ENCODE data around the gene MPPED1. TPM values are rescaled to one million over a fixed set of nuclear protein-coding genes. Genes with fewer than 3 reads are reported as not detected.

Gene MPPED1
- polyA plus RNA-seq, 1 donor = 0.35 TPM

- no peak for DNase-seq (ENCODE audit: low read depth)
Measured at GRCh38 chr22:43497956-43498855, 86.4 kb downstream of the MPPED1 start.

DNA sequence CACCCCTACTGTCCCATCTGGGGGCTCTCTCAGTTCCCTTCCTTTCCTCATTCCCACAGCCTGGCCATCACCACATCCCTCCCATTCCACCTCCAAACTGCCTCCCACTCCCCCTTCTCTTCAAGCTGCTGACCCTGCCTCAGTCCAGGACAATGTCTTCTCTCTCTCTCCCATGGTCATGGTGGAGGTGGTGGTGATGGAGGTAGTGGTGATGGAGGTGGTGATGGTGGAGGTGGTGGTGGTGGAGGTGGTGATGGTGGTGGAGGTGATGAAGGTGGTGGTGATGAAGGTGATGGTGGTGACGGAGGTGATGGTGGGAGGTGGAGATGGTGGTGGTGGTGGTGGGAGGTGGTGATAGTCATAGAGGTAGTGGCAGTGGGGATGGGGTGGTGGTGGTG, 87.0 kb downstream of the MPPED1 start:
- DNase-seq (ENCODE audit: low read depth) = no peak

GRCh38 chr22:43500792-43501785, 89.3 kb downstream of the MPPED1 start:
- no peak for DNase-seq (ENCODE audit: low read depth)

GRCh38 chr22:43501878-43502277, 90.1 kb downstream of the MPPED1 start:
- no peak for DNase-seq (ENCODE audit: low read depth)

DNA sequence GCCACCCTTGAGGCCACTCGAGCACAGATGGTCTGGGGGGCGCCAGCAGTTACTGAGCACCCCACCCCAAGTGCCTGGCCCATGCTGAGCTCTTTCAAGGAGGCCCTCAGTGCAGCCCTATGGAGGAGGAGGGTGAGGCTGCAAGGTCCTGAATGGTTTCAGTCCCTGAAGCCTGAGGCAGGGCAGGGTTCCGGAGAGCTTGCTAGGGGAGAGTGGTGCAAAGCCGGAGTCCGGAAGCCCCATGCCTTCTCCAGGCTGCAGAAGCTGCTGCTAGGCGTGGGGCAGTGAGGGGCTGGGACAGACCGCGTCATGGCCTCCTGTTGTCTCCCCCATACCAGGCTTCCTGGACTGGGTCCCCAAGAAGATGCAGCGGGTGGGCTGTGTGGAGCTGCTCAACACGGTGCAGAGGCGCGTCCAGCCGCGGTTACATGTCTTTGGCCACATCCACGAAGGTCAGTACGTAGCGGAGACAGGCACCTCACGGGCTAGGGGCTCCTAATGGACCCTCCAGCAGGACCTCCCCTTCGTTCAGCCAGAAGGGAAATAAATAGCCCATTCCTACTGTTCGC, 90.6 kb downstream of the MPPED1 start:
- no peak for DNase-seq (ENCODE audit: low read depth)

- DNase-seq (ENCODE audit: low read depth) = no peak
Measured at GRCh38 chr22:43504068-43504467, 92.3 kb downstream of the MPPED1 start.

GRCh38 chr22:43504666-43505261, 93.0 kb downstream of the MPPED1 start:
- DNase-seq (ENCODE audit: low read depth) = no peak

- DNase-seq (ENCODE audit: low read depth) = no peak
Measured at GRCh38 chr22:43505423-43505822, 93.6 kb downstream of the MPPED1 start.

- DNase-seq (ENCODE audit: low read depth) = no peak
Measured at GRCh38 chr22:43505896-43506295, 94.1 kb downstream of the MPPED1 start.

DNA sequence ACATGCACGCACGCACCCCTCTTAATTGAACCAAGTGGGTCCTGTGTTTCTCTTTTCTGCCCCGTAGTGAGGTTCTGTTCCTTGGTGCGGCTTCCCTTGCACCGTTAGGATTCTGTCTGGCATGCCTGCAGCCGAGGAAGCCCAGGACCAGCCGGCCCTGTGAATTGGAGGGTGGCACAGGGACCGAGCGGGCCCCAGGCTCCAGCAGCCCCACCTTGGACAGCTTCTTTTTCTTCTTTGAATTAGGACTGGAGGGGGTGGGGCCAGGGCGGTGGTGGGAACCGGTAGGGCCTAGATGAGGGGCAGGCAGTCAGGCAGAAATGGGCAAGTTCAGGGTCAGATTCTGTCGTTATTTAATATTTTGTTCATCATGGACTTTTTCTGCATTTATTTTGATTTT, 94.7 kb downstream of the MPPED1 start:
- no peak for DNase-seq (ENCODE audit: low read depth)

DNA sequence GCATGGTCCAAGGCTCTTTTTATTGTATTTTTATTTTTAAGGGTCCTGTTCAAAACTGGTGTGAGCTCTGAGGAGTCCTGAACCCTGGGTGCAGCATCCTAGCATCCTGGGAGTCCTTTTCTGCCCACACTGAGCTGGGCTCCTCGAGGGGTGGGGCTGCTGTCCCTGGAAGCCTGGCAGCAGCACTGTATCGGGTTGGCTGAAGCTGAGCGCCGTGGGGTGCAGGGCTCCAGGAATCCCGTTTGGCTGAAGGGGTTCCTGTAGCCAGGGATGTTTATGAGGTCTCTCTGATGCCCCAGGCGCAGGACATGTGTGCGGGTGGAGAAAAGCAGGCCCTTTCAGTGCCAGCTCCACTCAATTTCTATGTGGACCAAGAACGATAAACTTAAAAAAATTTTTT, 95.4 kb downstream of the MPPED1 start:
- no peak for DNase-seq (ENCODE audit: low read depth)

DNA sequence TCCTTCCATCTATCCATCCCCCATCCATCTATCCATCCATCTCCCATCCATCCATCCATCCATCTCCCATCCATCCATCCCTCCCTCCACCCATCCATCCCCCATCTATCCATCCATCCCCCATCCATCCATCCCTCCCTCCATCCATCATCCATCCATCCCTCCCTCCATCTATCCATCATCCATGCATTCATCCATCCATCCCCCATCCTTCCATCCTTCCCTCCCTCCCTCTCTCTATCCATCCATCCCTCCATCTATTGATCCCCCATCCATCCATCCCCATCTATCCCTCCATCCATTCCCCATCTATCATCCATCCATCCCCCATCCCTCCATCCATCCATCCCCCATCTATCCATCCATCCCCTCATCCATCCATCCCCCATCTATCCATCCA, 96.7 kb downstream of the MPPED1 start:
- no peak for DNase-seq (ENCODE audit: low read depth)

DNA sequence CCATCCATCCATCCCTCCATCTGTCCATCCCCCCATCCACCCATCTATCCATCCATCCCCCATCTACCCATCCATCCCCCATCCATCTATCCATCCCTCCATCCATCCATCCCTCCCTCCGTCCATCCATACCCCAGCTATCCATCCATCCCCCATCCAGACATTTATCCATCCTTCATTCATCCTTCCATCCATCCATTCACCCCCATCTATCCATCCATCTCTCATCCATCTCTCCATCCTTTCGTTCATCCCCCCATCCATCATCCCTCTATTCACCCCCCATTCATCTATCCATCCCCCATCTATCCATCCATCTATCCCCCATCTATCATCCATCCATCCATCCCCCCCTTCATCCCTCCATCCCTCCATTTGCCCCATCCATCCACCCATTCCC, 97.5 kb downstream of the MPPED1 start:
- no peak for DNase-seq (ENCODE audit: low read depth)

DNA sequence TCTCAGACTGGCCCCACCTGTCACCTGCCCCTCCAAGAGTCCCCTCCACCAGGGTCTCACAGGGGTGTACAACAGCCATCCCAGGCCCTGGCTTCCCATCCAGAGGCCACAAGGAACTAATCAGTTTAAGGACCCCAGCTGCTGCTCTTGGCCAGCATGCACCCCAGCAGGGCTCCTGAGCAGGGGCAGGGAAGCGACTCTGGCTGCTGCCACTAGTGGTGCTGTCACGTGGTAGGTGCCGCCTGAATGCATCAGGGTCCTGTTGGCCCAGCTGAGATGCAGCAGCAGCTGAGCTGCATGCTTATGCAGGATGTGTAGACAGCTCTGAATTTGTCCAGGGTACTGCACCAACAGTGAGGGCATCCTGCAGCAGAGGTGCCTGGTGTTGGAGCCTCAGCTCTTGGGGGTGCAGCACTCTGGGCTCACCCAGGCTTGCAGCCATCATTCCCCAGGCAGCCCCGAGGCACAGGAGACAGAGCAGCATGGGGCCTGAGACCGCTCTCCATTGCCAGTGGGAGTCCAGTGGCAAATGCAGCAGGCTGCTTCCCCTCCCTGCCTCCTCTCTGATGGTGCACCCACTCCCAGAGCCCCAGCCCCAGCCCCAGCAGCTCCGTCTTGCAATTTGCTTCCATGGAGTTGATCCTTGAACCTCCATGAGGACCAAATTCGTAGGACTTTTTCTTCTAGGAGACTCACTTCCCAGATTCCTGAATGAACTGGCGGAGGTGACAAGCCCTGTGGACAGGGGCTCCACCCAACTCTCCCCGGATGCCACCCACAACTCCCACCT, 98.7 kb downstream of the MPPED1 start:
- DNase-seq (ENCODE audit: low read depth) = no peak

- no peak for DNase-seq (ENCODE audit: low read depth)
Measured at GRCh38 chr22:43511276-43511910, 99.6 kb downstream of the MPPED1 start.

DNA sequence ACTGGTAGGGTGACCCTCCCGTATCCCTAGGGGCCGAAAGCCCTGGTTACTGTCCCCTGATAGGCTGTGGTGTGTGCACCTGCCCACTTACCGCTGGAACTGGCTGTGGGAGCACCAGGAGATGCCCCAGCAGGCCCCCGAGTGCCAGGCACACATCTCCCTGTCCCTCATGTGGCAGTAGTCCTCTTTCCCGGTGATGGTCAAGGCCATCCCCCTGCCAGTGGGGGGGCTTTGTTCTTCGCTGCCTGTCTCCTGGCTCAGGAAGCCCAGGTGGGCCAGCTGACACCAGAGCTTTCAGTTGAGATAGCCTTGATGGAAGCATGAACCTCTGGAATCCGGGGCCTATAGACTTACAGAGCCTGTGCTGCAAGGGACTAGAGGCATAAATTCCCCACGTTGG, 100.5 kb downstream of the MPPED1 start:
- no peak for DNase-seq (ENCODE audit: low read depth)

DNA sequence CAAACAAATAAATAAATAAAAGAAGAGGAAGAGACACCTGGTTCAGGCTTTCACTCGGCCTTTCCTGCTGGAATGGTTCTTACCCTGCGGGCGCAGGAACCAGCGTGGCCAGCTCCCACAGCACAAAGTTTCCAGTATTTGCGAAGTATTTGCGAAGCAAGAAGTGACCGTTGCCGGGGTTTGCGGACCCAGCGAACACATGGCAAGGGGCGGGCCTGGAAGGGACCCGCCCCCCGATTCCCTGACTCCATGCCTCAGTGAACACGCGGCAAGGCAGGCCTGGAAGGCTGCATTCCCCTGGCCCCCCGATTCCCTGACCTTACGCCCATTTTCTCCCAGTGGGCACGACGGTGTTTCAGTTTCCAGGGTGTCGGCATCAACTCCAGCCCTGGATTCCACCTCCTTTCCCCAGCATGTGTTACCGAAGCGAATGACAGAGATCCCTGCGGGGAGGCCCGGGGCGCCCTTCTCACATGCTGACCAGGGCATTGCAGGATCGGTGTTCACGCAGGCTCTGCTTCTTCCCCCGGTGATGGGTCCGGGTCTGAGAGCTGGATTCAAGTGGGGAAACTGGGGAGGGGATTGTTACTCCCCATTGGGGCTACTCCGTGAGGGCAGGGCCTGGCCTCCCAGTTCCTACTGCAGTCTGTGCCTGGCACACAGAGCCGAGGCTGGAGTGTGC, 102.8 kb downstream of the MPPED1 start:
- no peak for DNase-seq (ENCODE audit: low read depth)

DNA sequence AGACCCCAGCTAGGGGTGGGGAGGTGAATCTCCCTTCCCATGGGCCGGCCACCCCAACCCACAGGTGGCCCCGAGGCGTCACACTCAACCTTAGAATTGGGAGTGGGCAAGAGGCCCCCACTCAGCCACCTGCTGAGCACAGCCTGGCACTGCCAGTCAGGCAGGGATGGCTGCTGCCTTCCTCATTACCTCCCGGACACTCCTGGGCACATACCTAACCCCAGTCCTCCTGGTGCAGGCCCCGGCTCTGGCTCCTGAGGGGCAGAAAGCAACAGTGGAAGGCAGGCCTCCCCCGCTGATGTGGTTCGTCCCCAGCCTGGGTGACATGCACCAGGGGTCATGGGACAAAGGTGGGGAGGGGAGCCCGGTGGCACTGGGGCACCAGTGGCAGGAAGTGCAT, 103.6 kb downstream of the MPPED1 start:
- no peak for DNase-seq (ENCODE audit: low read depth)

- no peak for DNase-seq (ENCODE audit: low read depth)
Measured at GRCh38 chr22:43515902-43516301, 104.1 kb downstream of the MPPED1 start.

- DNase-seq (ENCODE audit: low read depth) = no peak
Measured at GRCh38 chr22:43516386-43516785, 104.6 kb downstream of the MPPED1 start.
